Left ventricle myocardium inferior (tissue), 1 donor: Measurements from ENCODE around the gene PIP5K1C. TPM values are rescaled to one million over a fixed set of nuclear protein-coding genes. Genes with fewer than 3 reads are reported as not detected.

Experiments used
- DNase-seq: peaks from one replicate; pipeline ENCODE4 v3.0.0-alpha.2; 2020
- H3K27ac ChIP-seq: fragments of 200-600 bp; replicated peaks from 2 replicates; pipeline ENCODE4 v1.8.0; 2021
- H3K27me3 ChIP-seq: fragments of 200-600 bp; 2 replicates; pipeline ENCODE4 v1.8.0; 2021; ENCODE audit warnings: low read depth
- H3K36me3 ChIP-seq: fragments of 200-600 bp; 2 replicates; pipeline ENCODE4 v1.8.0; 2021
- H3K4me1 ChIP-seq: fragments of 200-600 bp; 2 replicates; pipeline ENCODE4 v1.8.0; 2021
- H3K4me3 ChIP-seq: fragments of 200-600 bp; 2 replicates; pipeline ENCODE4 v1.8.0; 2021; ENCODE audit warnings: mild to moderate bottlenecking, moderate library complexity
- H3K9me3 ChIP-seq: fragments of 200-600 bp; replicated peaks from 2 replicates; pipeline ENCODE4 v1.8.0; 2021
- intact Hi-C: fragments of 100-400 bp; cut with micrococcal nuclease; formaldehyde crosslinking; loops from one replicate; pipeline ENCODE4 v1.11.0; 2022
- total RNA-seq: library from RNA; stranded (reverse); fragmentation: NEBNext Ultra II Directional; extraction: Animal tissue kit (Norgen Biotek cat#: 25700); gene quantifications from one replicate; pipeline ENCODE4 v1.2.1, GENCODE V29; 2021
- TF ChIP-seq, protein P1 (sequence below): fragments of 200-600 bp; IDR thresholded peaks from 2 replicates; pipeline ENCODE4 v1.8.0; 2021; ENCODE audit warnings: antibody characterized with exemption, mild to moderate bottlenecking, borderline replicate concordance
- donor health status: DM: no; HTN: yes; CAD: no; lungs with severe emphysema.

PIP5K1C gene
- total RNA-seq, 1 donor from 2014 or later, result 31.6 TPM

- TF ChIP-seq, protein P1, sequence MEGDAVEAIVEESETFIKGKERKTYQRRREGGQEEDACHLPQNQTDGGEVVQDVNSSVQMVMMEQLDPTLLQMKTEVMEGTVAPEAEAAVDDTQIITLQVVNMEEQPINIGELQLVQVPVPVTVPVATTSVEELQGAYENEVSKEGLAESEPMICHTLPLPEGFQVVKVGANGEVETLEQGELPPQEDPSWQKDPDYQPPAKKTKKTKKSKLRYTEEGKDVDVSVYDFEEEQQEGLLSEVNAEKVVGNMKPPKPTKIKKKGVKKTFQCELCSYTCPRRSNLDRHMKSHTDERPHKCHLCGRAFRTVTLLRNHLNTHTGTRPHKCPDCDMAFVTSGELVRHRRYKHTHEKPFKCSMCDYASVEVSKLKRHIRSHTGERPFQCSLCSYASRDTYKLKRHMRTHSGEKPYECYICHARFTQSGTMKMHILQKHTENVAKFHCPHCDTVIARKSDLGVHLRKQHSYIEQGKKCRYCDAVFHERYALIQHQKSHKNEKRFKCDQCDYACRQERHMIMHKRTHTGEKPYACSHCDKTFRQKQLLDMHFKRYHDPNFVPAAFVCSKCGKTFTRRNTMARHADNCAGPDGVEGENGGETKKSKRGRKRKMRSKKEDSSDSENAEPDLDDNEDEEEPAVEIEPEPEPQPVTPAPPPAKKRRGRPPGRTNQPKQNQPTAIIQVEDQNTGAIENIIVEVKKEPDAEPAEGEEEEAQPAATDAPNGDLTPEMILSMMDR, result no peak
- no peaks in the 10 kb centered on the region for H3K27me3 ChIP-seq
Measured at GRCh38 chr19:3621689-3622088, 78.6 kb downstream of the PIP5K1C start.

DNA sequence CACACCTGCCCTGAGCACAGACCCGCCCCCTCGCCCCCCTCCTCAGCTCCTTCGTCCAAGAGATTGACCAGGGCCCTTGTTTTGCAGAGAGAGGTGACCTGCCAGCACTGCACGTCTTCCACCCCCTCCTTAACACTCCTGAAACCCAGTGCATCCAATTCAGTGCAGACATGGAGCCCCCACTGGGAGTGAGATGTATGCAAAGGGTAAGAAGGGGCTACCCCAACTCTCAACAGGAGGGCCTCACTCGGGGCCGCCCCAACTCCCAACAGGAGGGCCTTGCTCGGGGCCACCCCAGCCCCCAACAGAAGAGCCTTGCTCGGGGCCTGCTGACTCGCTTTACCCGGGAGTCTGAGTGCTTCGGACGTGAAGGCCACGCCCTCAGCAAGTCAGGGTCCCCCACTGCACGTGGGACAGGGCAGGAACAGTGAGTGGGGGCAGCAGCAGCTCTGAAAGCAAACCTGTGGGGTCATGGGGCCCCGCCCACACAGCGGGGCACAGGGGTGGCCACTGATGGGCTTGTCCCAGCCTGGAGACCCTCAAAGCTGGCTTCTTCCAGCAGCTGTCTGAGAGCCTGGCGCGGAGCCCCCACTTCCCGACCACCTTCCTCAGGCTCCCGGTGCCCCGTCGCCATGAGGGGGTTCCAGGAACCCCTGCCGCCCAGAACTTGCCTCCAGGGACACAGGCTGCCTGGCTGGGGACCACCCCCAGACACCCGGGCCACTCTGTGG is 79.3 kb downstream of the PIP5K1C start:
- H3K9me3 ChIP-seq, result no peaks in the 10 kb centered on the region
- TF ChIP-seq, protein P1, result no peak
- peaks cover 27% of the 10 kb centered on the region for H3K36me3 ChIP-seq
- H3K27ac ChIP-seq, result no peak overlapping the region
- intact Hi-C loops, result no loop called here
- no peaks in the 10 kb centered on the region for H3K27me3 ChIP-seq
- no peak for DNase-seq
- H3K4me1 ChIP-seq, result peaks cover 35% of the 10 kb centered on the region
- no peak overlapping the region for H3K4me3 ChIP-seq

More at GRCh38 chr19:3621689-3622088, 78.6 kb downstream of the PIP5K1C start:
- Histone ChIP-seq H3K36me3 (peaks cover 26% of the 10 kb centered on the region), H3K4me3 (no peak overlapping the region), H3K27ac (no peak overlapping the region), H3K4me1 (peaks cover 42% of the 10 kb centered on the region), H3K9me3 (no peaks in the 10 kb centered on the region)
- no peak for DNase-seq
- intact Hi-C loops, result no loop called here

- DNase-seq, result no peak
- Histone ChIP-seq H3K4me3 (no peak overlapping the region), H3K27me3 (no peaks in the 10 kb centered on the region), H3K27ac (no peak overlapping the region), H3K9me3 (no peaks in the 10 kb centered on the region), H3K36me3 (peaks cover 33% of the 10 kb centered on the region), H3K4me1 (peaks cover 28% of the 10 kb centered on the region)
- intact Hi-C loops, result no loop called here
- TF ChIP-seq, protein P1, result no peak
Measured at GRCh38 chr19:3620145-3620816, 80.0 kb downstream of the PIP5K1C start.

DNA sequence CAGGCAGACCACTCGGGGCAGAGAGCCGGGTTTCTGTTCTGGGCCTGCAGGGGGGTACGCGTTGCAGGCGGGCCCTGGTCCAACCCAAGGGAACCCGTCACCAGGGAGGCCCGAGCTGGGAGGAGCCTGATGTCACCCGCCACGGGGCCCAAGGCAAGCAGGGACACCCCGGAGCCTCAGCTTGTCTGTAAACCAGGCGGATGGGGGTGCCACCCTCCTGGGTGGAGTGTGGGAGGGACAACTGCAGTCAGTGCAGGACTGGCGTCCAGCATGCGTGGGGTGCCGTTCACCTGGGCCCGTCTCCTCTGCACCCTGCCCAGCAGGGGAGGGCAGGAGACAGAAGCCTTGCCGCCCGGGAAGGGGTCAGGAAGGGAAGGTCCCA is 80.6 kb downstream of the PIP5K1C start:
- H3K4me3 ChIP-seq, result no peak overlapping the region
- H3K9me3 ChIP-seq, result no peaks in the 10 kb centered on the region
- H3K27ac ChIP-seq, result no peak overlapping the region
- TF ChIP-seq, protein P1, result no peak
- no peak for DNase-seq
- peaks cover 21% of the 10 kb centered on the region for H3K4me1 ChIP-seq
- no peaks in the 10 kb centered on the region for H3K27me3 ChIP-seq
- intact Hi-C loops, result no loop called here
- H3K36me3 ChIP-seq, result peaks cover 33% of the 10 kb centered on the region

DNA sequence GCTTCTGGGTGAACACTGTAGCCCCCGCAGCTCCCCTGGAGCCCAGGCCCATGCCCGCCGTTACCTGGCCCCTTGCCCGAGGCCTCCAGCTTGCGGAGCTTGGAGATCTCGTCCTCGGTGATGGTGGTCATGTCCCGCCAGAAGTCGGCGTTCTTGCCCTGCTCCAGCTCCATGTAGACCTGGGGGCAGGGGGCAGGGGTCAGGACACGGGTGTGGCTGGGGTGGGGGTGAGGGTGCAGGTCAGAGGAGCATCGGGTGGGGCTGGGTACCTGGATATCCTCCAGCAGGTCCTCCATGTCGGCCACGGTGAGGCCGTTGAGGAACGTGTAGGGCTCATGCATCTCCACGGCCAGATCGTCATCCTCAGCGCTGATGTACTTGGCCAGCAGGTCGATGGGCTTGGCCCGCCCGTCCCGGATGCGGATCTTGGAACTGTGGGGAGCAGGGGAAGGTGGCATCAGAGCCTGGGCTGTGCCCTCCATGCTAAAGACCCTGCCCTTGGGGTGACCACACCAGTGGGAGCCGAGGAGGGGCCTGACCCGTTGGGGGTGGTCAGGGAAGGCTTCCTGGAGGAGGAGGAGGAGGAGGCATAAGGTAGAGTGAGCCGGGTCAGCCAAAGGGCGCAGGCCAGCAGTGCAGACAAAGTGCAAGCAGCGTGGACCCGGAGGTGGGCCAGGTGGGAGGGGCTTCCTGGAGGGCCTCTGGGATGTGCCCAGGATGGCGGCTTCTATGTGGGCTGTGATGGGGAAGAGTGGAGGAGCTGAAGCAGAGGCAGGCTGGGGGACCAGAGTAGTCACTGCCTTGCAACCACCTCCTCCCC is 81.2 kb downstream of the PIP5K1C start:
- no peak for DNase-seq
- Histone ChIP-seq H3K27me3 (no peaks in the 10 kb centered on the region), H3K36me3 (peaks cover 33% of the 10 kb centered on the region), H3K9me3 (no peaks in the 10 kb centered on the region), H3K4me1 (peaks cover 17% of the 10 kb centered on the region), H3K4me3 (no peak overlapping the region), H3K27ac (no peak overlapping the region)
- TF ChIP-seq, protein P1, result no peak
- intact Hi-C loops, result no loop called here
